ENCODE results near the gene TEX30. TPM values are rescaled to one million over a fixed set of nuclear protein-coding genes. Genes with fewer than 3 reads are reported as not detected.
"Not testable (repeated sequence)": the region's sequence is repeated elsewhere in the genome, so short reads cannot be mapped to it uniquely, and the experiment has no call there.

Gene TEX30
- total RNA-seq, 8 experiments from 2014 or later, result 4.7 to 18.8 (median 8.1) TPM

DNA sequence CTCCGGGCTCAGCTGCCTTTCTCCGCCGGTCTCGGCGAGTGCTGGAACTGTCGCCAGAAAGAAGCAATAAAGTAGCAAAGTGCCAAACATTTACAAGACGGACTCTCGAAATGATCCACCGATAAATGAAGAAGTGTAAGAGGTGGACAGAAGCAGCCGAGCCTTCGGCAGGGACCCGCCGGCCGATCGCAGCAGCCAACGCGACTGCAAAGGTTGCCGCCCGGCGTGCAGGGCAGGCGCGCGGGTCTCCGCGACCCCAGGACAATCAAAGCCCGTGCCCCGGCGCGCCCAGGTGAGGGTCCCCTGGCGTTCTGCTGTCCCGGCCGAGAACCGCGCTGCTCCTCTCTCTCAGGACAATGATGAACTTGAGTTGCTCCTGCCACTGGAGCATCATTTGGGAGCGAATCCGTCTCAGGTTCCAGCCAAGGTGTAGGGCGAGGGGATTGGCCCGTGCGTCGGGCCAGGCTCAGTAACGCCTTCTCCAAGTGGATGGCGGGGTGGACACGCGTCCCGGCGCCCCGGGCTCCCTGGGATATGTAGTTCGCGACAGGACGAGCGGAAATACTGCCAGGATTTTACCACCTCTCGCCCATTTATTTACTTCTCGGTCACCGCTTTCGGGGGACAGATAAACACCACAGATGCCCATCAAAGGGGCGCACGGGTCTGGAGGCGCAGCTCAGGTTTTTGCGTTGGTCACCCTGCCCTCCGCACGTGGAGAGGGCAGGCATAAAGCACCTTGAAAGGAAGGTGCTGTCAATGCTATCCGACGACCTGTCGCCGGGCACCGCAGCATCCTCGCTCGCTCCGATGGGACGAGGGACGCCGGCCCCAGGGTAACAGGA, 25.2 kb upstream of the TEX30 start, which contains the start of the genes BIVM and POGLUT2:
Gene BIVM, plus strand, starts transcription at position 539 of the 845 bp plus-strand sequence. CDS start 8,149 bp downstream, outside the sequence.
Gene POGLUT2, minus strand, starts transcription at position 396 of the 845 bp plus-strand sequence. Its CDS starts 306 bp downstream, at position 90.
- 0 to 2% (median 0%) methylated on average over 2 to 24 of the region's 72 CpGs; no CpG with 5 or more reads in 4 of the 10 experiments for WGBS, 10 experiments
- peak; percentile 85 to 95 (median 93) for ATAC-seq (replicated peaks in 6 of 8)
- in situ Hi-C loops (cut with MboI; ENCODE audit: low pct_unique_long_range_greater_than_20kb in 2 of 9, low sequenced_read_pairs in 9 of 9, unreplicated experiment in 9 of 9), result loop anchor here in 1 of 9 experiments (10.0 kb wide), 1 partner anchor 154 kb away; no protein-coding TSS in a partner anchor
- Histone ChIP-seq H3K4me3 (peak within 1 kb of the TSS; percentile 91 to 99 (median 94)), H3K4me1 (replicated peaks in 1 of 2) (peaks cover 0 to 17% of the 10 kb centered on the region in 2 donors), H3K27ac (peak within 1 kb of the TSS in 1 of 2 donors; percentile 8)

DNA sequence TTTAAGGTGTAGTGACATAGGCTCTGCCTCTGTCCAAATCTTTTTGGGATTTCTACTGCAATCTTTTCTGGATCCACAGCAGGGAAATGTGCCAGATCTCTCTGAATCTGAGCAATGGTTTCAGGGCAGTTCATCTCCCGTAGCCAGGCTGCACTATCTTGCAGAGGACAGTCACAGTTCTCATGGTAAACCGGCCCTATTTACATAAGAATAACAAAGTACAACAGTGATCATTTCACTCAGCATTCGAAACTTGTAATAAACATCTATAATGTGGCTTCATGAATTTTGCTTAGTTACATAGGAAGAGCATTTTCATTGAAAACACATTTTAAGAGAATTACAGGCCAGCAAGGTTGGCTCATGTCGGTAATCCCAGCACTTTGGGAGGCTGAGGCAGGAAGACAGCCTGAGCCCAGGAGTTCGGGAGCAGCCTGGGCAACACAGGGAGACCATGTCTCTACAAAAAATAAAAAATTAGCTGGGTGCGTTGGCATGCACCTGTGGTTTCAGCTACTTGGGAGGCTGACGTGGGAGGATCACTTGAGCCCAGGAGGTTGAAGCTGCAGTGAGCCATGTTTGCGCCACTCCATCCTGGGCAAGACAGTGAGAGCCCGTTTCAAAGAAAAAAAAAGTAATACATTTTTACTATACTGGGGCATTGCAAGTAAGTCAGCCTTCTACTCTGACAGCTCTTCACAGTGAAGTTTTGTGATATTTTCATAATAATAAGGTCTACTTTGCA, 20.2 kb upstream of the TEX30 start:
- Histone ChIP-seq H3K4me1 (replicated peaks in 1 of 2) (peaks cover 0 to 18% of the 10 kb centered on the region in 2 donors), H3K4me3 (no peak overlapping the region), H3K27ac (no peak overlapping the region)
- peak in 3 of 8 experiments; percentile 60 to 67 (median 63) for ATAC-seq (replicated peaks in 6 of 8)
- 30 to 100% (median 68%) methylated on average over 1 to 9 of the region's 9 CpGs; no CpG with 5 or more reads in 1 of the 10 experiments for WGBS, 10 experiments
- in situ Hi-C loops (cut with MboI; ENCODE audit: low pct_unique_long_range_greater_than_20kb in 2 of 9, low sequenced_read_pairs in 9 of 9, unreplicated experiment in 9 of 9), result loop anchor here in 1 of 9 experiments (10.0 kb wide), 1 partner anchor 149 kb away; no protein-coding TSS in a partner anchor

DNA sequence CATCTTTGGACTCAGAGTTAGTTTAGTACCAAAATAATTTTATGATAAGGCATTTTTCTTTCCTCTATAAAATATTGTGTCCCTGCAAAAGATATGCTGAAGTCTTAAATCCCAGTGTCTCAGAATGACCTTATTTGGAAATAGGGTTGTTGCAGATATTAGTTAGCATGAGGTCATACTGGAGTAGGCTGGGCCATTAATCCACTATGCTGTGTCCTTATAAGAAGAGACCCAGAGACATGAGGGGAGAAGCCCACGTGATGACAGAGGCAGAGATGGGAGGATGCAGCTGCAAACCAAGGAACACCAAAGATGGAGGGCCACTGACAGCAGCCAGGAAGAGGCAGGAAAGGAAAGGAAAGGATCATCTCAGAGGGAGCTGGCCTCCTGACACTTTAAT, 18.8 kb upstream of the TEX30 start:
- in situ Hi-C loops (cut with MboI; ENCODE audit: low pct_unique_long_range_greater_than_20kb in 2 of 9, low sequenced_read_pairs in 9 of 9, unreplicated experiment in 9 of 9), result loop anchor here in 1 of 9 experiments (10.0 kb wide), 1 partner anchor 148 kb away; no protein-coding TSS in a partner anchor
- 57 to 89% methylated on average over 1 of the region's 1 CpG; no CpG with 5 or more reads in 8 of the 10 experiments for WGBS, 10 experiments
- Histone ChIP-seq H3K4me1 (replicated peaks in 1 of 2) (peaks cover 0 to 12% of the 10 kb centered on the region in 2 donors), H3K27ac (no peak overlapping the region), H3K4me3 (no peak overlapping the region)
- ATAC-seq (replicated peaks in 6 of 8), result no peak

GRCh38 chr13:102788683-102789082, 15.1 kb upstream of the TEX30 start:
- H3K4me3 ChIP-seq, result no peak overlapping the region
- in situ Hi-C loops (cut with MboI; ENCODE audit: low pct_unique_long_range_greater_than_20kb in 2 of 9, low sequenced_read_pairs in 9 of 9, unreplicated experiment in 9 of 9), result no loop called here
- H3K27ac ChIP-seq, result no peak overlapping the region
- WGBS, 10 experiments, result 84 to 100% (median 100%) methylated on average over 1 to 5 of the region's 8 CpGs; no CpG with 5 or more reads in 2 of the 10 experiments
- no peak for ATAC-seq (replicated peaks in 6 of 8)
- H3K4me1 ChIP-seq (replicated peaks in 1 of 2), result peaks cover 0 to 7% of the 10 kb centered on the region in 2 donors

DNA sequence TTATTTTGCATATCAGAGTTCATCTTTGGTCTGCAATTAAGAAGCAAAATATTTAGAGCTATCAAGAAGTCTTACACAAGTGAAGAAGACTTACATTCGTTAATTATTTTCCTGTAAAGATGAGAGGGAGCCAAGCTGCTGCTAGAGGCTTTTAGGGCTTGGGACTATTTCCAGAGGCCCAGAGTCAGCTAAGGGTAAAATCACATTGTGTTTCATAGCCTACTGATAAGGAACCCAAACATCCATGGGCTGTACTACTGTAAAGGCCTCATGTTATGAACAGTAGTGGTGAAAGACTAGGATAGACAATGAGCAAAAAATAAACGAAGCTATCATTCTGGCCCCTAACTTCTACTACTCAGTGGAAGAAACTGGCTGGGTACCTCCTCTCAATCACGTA, 10.9 kb upstream of the TEX30 start:
- WGBS, 10 experiments, result 73 to 100% (median 90%) methylated on average over 1 to 3 of the region's 3 CpGs
- Histone ChIP-seq H3K4me1 (replicated peaks in 1 of 2) (no peaks in the 10 kb centered on the region), H3K4me3 (no peak overlapping the region), H3K27ac (no peak overlapping the region)
- in situ Hi-C loops (cut with MboI; ENCODE audit: low pct_unique_long_range_greater_than_20kb in 2 of 9, low sequenced_read_pairs in 9 of 9, unreplicated experiment in 9 of 9), result no loop called here
- no peak for ATAC-seq (replicated peaks in 6 of 8)

DNA sequence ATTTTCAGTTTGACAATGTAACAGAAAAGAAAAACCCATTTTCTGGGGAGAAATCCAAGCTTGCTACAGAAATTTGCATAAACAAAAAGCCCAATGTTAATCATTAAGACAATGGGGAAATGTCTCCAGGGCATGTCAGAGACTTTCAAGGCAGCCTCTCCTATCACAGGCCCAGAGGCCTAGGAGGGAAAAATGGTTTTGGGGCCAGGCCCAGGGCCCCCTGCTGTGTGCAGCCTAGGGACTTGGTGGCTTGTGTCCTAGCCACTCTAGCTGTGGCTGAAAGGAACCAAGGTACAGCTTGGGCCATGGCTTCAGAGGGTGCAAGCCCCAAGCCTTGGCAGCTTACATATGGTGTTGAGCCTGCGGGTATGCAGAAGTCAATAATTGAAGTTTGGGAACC, 8.0 kb upstream of the TEX30 start:
- in situ Hi-C loops (cut with MboI; ENCODE audit: low pct_unique_long_range_greater_than_20kb in 2 of 9, low sequenced_read_pairs in 9 of 9, unreplicated experiment in 9 of 9), result no loop called here
- Histone ChIP-seq H3K4me1 (replicated peaks in 1 of 2) (no peaks in the 10 kb centered on the region), H3K4me3 (no peak overlapping the region), H3K27ac (no peak overlapping the region)
- no peak for ATAC-seq (replicated peaks in 6 of 8)
- WGBS, 10 experiments, result 67 to 100% methylated on average over 1 of the region's 1 CpG; no CpG with 5 or more reads in 8 of the 10 experiments

- in situ Hi-C loops (cut with MboI; ENCODE audit: low pct_unique_long_range_greater_than_20kb in 2 of 9, low sequenced_read_pairs in 9 of 9, unreplicated experiment in 9 of 9), result not testable (repeated sequence)
- WGBS, 10 experiments, result 37 to 100% (median 69%) methylated on average over 1 to 4 of the region's 4 CpGs; no CpG with 5 or more reads in 2 of the 10 experiments
These were observed 7.1 kb upstream of the TEX30 start for GRCh38 chr13:102780656-102781055.

GRCh38 chr13:102779436-102780159, 6.0 kb upstream of the TEX30 start:
- H3K4me1 ChIP-seq (replicated peaks in 1 of 2), result no peaks in the 10 kb centered on the region
- in situ Hi-C loops (cut with MboI; ENCODE audit: low pct_unique_long_range_greater_than_20kb in 2 of 9, low sequenced_read_pairs in 9 of 9, unreplicated experiment in 9 of 9), result no loop called here
- no peak for ATAC-seq (replicated peaks in 6 of 8)
- 64 to 100% (median 88%) methylated on average over 1 to 5 of the region's 5 CpGs; no CpG with 5 or more reads in 1 of the 10 experiments for WGBS, 10 experiments
- no peak overlapping the region for H3K27ac ChIP-seq
- H3K4me3 ChIP-seq, result no peak overlapping the region

More at GRCh38 chr13:102780656-102781055, 7.1 kb upstream of the TEX30 start:
- ATAC-seq (replicated peaks in 6 of 8); H3K4me3 ChIP-seq; H3K4me1 ChIP-seq (replicated peaks in 1 of 2); H3K27ac ChIP-seq: not testable (repeated sequence)

DNA sequence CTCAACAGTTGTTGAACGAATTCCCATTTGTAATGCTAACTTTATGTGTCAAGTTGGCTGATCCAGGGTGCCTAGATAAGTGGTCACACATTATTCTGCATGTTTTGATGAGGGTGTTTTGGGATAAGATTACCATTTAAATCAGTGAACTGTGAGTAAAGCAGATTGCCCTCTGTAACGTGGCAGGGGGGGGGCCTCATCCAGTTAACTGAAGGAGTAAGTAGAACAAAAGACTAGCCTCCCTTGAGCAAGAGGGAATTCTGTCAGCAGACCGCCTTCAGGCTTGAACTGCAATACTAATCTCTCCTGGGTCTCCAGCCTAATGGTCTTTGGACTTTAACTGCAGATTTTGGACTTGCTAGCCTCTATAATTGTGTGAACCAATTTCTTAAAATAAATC, 4.2 kb upstream of the TEX30 start:
- 54 to 100% (median 75%) methylated on average over 1 to 3 of the region's 3 CpGs for WGBS, 10 experiments
- in situ Hi-C loops (cut with MboI; ENCODE audit: low pct_unique_long_range_greater_than_20kb in 2 of 9, low sequenced_read_pairs in 9 of 9, unreplicated experiment in 9 of 9), result no loop called here
- no peak for ATAC-seq (replicated peaks in 6 of 8)

DNA sequence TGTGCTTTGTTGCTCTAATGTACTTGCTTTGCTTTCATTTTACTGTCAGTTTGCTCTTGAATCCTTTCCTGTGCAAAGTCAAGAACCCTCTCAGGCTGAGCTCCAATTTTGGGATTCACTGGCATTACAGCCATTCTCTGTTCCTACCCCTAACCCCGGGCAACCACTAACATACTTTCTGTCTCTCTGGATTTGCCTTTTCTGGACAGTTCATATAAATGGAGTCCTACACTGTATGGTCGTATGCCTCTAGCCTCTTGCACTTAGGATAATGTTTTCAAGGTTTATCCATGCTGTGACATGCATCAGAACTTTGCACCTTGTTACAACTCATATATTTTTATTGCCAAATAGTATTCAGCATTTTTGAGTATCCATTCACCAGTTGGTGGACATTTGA, 2.7 kb upstream of the TEX30 start:
- H3K4me3 ChIP-seq, result no peak overlapping the region
- WGBS, 10 experiments, result 50 to 100% (median 93%) methylated on average over 1 to 2 of the region's 2 CpGs; no CpG with 5 or more reads in 2 of the 10 experiments
- in situ Hi-C loops (cut with MboI; ENCODE audit: low pct_unique_long_range_greater_than_20kb in 2 of 9, low sequenced_read_pairs in 9 of 9, unreplicated experiment in 9 of 9), result no loop called here
- no peak for ATAC-seq (replicated peaks in 6 of 8)
- peaks cover 4% of the 10 kb centered on the region in 2 donors for H3K4me1 ChIP-seq (replicated peaks in 1 of 2)
- no peak overlapping the region for H3K27ac ChIP-seq

More for the DNA sequence above, 4.2 kb upstream of the TEX30 start:
- Histone ChIP-seq H3K4me3 (no peak overlapping the region), H3K27ac (no peak overlapping the region), H3K4me1 (replicated peaks in 1 of 2) (peaks cover 4% of the 10 kb centered on the region in 2 donors)

GRCh38 chr13:102774591-102775520, 1.3 kb upstream of the TEX30 start:
- 68 to 100% (median 93%) methylated on average over 1 to 5 of the region's 14 CpGs for WGBS, 10 experiments
- H3K4me1 ChIP-seq (replicated peaks in 1 of 2), result peaks cover 4% of the 10 kb centered on the region in 2 donors
- in situ Hi-C loops (cut with MboI; ENCODE audit: low pct_unique_long_range_greater_than_20kb in 2 of 9, low sequenced_read_pairs in 9 of 9, unreplicated experiment in 9 of 9), result no loop called here
- H3K4me3 ChIP-seq, result no peak overlapping the region
- no peak overlapping the region for H3K27ac ChIP-seq
- ATAC-seq (replicated peaks in 6 of 8), result no peak
